Keratinocyte (primary cell): ENCODE measurements around the gene GLT8D2.

ENCODE experiments used
- CTCF ChIP-seq, 3 experiments: IDR thresholded peaks in 1 of 3; conservative IDR thresholded peaks in 1 of 3; optimal IDR thresholded peaks in 1 of 3; 2 replicates in 2 of 3; 3 replicates in 1 of 3; pipeline versions ENCODE3 to v1.5.1; 2011; ENCODE audit warnings: low read length in 3 of 3, mild to moderate bottlenecking in 3 of 3, moderate library complexity in 2 of 3, control low read depth in 1 of 3, inconsistent platforms in 1 of 3; ENCODE audit not compliant: insufficient read depth in 2 of 3; ENCODE audit errors: extremely low read depth in 1 of 3
- EZH2 ChIP-seq: IDR thresholded peaks from one replicate; pipeline ENCODE4 v1.6.1; 2012; ENCODE audit warnings: inconsistent platforms, mild to moderate bottlenecking, low read length, moderate library complexity

- TF ChIP-seq EZH2 (no peak), CTCF (optimal IDR thresholded peaks at IDR 0.05 in 1 of 3, IDR thresholded peaks at IDR 0.05 in 1 of 3, conservative IDR thresholded peaks at IDR 0.05 in 1 of 3; ENCODE audit: extremely low read depth in 1 of 3, insufficient read depth in 2 of 3, low read length in 3 of 3) (no peak)
Measured at GRCh38 chr12:104000807-104001434, 49.1 kb downstream of the GLT8D2 start.
